GM19023 (cell line): ENCODE measurements around the gene MRPL41.
A peak's percentile ranks its signal among the peaks of the same experiment; 100 is the strongest.
"Not testable (repeated sequence)": the region's sequence is repeated elsewhere in the genome, so short reads cannot be mapped to it uniquely, and the experiment has no call there.

Source experiments
- ATAC-seq: cut with Tn5 transposase; IDR thresholded peaks from one replicate; pipeline ENCODE4 v1.9.1; 2021; ENCODE audit warnings: mild to moderate bottlenecking, moderate library complexity; ENCODE audit not compliant: unreplicated experiment

Gene MRPL41

DNA sequence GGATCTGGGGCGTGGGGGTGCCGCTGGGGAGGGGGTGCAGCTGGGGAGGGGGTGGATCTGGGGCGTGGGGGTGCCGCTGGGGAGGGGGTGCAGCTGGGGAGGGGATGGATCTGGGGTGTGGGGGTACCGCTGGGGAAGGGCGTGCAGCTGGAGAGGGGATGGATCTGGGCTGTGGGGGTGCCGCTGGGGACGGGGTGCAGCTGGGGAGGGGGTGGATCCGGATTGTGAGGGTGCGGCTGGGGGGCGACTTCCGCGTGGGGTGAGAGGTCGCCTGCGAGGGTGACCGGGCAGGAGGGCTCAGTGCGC is 768 bp upstream of the MRPL41 start:
- ATAC-seq: not testable (repeated sequence)

DNA sequence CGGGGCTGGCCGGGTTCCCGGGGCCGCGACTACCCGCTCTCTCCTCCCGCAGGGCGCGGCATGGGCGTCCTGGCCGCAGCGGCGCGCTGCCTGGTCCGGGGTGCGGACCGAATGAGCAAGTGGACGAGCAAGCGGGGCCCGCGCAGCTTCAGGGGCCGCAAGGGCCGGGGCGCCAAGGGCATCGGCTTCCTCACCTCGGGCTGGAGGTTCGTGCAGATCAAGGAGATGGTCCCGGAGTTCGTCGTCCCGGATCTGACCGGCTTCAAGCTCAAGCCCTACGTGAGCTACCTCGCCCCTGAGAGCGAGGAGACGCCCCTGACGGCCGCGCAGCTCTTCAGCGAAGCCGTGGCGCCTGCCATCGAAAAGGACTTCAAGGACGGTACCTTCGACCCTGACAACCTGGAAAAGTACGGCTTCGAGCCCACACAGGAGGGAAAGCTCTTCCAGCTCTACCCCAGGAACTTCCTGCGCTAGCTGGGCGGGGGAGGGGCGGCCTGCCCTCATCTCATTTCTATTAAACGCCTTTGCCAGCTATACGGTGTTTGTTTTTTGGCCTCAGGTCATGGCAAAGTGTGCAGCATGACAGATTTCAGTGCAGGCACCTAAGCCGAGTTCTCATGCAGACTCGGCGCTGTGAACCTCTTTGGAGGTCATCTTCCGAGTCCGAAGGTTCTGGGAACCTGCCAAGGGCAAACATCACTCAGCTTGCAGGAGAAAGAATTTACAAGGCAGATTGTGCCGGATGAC is 516 bp downstream of the MRPL41 start:
- ATAC-seq: peak; percentile 27

DNA sequence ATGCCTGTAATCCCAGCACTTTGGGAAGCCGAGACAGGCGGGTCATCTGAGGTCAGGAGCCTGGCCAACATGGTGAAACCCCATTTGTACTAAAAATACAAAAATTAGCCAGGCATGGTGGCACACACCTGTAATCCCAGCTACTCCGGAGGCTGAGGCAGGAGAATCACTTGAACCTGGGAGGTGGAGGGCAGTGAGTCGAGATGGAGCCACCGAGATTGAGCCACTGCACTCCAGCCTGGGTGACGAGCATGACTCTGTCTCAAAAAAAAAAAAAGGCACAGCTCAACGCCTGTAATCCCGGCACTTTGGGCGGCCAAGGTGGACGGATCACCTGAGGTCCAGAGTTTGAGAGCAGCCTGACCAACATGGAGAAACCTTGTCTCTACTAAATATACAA is 2.0 kb downstream of the MRPL41 start:
- ATAC-seq: not testable (repeated sequence)

DNA sequence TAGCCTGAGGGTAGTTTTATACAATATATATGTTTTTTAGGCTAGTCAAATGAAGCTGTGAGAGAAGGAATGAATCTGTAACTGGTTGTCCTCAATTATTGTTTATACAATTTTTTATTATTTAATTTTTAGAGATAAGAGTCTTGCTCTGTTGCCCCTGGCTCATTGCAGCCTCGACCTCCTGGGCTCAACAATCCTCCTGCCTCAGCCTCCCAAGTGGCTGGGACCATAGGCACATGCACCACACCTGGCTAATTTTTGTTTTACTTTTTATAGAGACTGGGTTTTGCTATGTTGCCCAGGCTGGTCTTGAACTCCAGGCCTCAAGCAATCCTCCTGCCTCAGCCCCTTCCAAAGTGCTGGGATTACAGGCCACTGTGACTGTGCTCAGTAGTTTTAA is 2.7 kb downstream of the MRPL41 start:
- ATAC-seq: no peak

DNA sequence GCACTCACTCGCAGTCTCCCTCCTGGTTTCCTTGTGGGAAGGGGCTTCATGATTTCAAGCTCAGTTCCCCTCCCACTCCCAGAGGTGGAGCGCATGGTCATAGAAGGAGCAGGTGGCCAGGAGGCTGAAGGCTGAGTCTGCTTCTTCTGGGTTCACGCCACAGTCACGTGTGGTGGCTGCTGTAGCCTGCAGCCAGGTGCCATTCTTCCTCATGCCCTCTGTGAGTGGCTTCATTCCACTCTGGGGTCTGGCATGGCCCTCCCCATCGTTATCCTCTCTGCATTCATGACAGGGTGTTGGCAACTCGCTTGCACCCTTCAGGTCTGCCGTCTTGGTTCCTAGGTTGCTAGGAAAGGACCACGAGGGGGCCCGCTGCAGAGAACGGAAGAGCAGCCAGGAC is 3.5 kb downstream of the MRPL41 start:
- no peak for ATAC-seq

DNA sequence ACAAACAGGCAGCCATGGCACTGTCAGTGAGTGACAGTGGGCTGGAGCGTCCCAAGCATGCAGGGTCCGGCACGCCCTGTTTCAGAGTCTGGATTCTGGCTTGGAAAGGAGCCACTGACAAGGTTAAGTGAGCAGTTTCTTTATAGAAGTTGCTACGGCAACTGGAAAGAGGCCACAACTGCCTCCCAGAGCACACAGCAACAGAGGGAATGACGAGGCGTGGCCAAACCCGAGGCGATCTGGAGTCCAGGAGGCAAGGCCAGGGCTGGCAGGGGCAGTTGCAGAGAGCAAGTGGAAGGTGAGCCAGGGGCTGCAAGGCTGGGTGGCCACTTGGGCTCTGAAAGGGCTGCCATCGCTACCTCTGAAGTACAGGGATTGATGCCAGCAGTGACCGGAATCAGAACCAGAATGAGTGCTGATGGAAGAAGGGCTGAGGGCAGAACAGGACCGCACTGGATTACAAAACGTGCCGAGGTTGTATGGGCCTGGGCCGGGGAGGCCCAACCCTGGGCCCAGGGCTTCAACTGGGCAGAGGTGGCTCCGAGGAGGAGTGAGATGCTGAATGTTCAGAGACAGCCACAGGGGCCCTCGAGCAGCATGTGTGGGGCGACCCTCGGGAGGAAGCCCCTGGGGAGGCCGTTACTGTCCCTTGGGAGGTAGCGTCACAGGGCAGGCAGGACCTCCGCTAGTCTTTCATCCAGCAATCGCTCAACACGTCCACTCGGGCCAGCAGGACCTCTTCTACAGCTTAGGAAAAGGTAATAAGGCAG is 4.6 kb downstream of the MRPL41 start:
- ATAC-seq: no peak

DNA sequence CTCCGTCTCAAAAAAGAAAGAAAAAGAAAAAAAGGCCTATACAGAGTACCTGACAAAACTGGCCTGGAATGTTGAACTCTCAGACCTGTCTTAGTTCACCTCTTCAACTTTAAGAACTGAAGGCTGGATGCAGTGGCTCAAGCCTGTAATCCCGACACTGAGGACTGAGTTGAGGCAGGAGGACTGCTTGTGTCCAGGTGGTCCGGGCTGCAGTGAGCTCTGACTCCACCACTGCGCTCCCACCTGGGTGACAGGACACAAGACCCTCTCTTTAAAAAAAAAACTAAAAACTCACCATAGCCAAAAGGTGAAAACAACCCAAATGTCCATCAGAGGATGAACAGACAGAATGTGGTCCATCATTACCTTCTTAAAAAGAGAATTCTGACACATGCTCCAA is 6.4 kb downstream of the MRPL41 start:
- ATAC-seq: no peak

DNA sequence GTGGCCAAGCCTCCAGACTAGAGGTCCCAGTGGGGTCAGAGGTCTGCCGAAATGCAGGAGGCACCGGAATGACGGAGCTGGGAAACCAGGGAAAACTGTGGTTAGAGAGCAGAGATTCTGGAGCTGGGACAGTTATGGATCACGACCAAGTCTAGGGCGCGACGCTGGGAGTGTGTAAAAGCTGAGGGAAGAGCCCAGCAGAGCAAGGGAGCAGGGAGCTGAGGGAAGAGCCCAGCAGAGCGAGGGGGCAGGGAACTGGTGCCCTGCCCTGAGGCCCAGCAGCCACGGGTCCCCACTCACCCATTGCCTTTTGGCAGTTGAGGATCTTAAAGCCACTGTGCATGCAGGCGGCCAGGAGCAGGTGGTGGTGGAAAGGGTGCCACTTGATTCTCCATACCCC is 12.5 kb downstream of the MRPL41 start:
- no peak for ATAC-seq

DNA sequence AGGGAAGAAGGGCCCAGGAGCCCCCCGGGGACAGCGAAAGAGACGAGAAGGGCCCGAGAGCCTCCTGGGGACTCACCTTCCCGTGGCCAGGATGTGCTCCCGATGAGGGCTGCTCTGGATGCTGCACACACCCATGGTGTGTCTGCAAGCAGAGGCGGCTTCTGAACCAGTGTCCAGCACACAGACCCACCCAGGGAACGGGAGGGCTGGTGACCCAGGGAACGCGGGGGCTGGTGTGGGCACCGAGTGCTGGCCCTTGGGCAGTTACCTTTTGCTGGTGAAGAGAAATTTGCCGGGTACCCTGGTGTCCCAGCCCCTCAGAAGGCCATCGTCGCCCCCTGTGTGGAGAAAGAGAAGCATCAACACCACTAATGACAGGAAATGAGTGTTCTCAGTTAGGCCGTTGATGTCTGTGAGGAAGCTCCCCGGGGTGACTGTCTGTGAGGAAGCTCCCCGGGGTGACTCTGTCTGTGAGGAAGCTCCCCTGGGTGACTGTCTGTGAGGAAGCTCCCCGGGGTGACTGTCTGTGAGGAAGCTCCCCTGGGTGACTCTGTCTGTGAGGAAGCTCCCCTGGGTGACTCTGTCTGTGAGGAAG is 13.2 kb downstream of the MRPL41 start:
- no peak for ATAC-seq

DNA sequence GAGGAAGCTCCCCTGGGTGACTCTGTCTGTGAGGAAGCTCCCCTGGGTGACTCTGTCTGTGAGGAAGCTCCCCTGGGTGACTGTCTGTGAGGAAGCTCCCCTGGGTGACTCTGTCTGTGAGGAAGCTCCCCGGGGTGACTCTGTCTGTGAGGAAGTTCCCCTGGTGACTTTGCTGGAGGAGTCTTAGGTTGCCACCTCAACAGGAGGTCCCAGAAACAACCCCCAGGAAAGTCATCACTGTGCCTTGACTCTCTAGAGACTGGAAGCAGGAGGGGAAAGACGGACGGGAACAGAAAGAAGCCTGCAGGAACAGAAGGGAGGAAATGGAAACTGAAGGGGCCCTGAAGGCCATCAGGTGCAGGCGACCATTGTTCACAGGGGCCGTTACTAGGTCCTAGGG is 16.8 kb downstream of the MRPL41 start:
- not testable (repeated sequence) for ATAC-seq

DNA sequence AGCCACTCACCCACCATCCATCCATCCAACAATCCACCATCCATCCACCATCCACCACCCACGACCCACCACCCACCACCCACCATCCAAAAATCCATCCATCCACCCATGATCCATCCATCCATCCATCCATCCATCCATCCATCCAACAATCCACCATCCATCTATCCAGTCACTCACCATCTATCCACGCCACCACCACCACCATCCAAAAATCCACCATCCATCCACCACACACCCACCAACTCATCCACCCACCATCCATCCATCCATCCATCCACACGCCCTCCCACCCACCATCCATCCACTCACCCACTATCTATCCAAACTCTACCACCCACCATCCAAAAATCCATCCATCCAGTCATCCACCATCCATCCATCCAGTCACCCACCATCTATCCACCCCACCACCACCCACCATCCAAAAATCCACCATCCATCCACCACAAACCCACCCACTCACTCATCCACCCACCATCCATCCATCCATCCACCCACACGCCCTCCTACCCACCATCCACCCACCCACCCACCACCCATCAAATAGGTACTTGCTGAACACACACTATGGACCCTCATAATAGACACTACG is 18.0 kb downstream of the MRPL41 start:
- no peak for ATAC-seq

DNA sequence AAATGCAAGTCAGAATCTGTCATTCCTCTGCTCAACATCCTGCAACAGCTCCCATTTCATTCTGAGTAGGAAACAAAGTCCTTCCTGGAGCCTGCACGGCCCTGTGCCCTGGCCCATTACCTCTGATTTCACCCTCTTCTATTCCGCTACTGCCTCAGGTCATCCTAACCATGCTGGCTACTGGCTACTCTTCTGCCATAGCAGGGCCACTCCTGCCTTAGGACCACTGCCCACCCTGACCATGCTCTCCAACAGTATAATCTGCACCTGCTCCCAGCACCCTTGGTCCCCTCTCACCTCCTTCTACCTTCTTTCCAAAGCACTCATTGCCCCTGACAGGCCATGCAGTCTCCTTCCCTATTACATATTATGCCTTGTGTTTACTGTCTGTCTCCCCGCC is 18.9 kb downstream of the MRPL41 start:
- no peak for ATAC-seq

DNA sequence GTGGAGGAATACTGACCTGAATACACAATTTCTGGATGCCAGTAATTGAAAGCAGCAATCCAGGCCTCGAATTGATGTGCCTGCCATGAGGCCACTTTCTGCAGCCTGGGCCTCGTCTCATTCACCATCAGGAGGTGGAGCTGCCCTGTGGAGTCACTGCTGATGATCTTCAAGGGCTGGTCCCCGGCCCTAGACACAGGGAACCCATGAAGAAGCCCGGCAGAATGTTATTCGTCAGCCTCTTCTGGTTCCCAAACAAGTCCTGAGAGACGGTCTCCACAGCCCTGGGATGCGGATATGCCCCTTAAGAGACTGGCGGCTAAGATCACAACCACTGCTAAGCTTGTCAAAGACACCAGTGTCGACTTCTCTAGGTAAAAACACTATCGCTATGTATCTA is 22.5 kb downstream of the MRPL41 start:
- ATAC-seq: no peak

DNA sequence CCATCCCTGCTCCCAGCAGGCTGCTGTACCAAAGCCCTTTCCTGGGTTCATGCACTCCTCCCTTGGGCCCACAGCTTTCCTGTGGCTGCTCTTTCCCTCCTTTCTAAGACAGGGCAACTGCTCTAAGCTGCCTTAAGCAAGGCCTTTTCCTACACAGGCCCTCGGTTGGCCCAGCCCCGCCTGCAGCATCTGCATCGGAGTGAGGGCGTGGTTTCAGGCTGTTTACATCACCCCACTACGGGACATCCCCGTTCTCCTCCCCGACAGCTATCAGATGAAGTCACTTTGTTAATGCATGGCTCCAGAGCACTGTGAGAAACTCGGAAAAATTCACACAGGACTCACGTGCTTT is 23.7 kb downstream of the MRPL41 start:
- ATAC-seq: no peak

DNA sequence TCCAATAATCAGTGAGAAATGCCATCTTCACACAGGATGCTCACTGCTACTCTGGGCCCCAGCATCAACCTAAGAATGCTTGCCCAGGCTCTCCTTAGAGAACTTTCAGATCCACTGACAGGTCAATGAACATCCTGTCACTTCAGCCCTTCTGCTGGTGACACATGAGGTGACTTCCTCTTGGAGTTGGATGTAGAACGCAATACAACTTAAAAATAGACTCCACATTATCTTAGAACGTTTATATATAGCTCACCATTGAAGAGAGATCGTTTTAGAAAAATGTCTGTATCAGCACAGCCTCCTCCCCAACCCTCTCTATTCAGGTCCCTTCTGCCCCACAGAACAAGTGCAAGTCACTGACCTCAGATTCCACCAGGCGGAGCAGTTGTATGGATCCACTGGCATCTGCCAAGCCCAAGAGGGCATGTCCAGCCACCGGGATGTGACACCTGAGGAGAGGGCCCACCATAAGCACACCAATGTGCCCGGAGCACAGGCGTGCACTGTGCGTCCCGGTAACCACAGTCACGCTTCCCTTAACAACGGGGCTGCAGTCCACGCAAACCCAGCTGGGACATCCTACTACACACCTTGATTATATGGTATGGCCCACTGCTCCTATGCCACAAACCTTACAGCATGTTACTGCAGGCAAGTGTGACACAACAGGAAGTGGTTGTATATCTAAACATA is 24.2 kb downstream of the MRPL41 start:
- ATAC-seq: no peak

DNA sequence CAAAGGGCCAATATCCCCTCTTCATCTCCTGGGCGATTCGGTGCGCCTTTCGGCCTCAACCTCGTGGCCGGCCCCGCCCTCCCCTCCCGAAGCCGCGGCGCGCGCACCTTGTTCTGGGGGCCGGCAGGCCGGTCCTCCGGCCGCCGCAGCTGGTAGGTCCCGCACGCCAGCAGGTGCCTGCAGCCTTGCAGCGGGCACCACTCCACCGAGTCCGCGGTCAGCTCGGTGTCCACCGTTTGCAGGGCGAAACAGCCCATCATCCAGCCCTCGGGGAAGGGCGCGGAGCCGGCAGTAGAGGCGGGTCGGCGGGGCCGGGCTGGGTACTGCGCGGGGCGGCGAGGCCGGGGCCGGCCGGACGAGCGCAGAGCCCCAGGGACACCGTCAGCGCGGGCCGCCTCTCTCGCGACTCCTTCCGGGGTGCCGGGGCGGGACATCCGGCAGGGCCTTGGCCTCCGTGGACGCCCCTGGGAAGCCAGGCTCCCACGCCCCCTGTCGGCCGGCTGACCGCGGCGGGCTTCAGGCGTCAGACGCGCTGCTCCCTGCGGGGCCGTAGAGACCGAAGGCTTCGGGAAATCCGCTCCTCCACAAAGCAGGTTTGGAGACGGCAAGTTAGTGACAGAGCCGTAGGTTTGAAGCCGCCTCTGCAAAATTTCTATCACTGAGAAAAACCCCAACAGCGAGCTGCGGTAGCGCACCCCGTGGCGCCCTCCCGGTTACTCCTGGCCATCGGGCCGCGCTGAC is 27.0 kb downstream of the MRPL41 start, which contains the start of gene DPH7:
Gene DPH7, minus strand, starts transcription at position 408 of the 741 bp plus-strand sequence. Its CDS starts 148 bp downstream, at position 260.
- peak; percentile 83 for ATAC-seq

DNA sequence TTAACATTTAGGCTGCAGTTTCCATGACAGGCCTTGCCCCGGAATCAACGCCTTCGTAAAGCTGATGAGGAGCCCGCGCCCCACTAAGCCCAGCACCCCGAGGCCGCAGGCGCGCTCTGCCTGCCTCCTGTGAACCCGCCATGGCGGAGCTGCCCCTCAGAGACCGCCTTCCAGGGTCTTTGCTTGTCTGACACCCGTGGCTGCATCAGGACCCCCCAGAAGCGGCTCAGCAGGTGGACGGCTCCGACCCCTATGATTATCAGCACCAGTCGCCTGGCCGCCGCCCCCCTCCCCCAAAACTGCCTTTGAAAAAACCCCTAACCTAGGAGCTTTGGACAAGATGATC is 27.6 kb downstream of the MRPL41 start:
- ATAC-seq: no peak

DNA sequence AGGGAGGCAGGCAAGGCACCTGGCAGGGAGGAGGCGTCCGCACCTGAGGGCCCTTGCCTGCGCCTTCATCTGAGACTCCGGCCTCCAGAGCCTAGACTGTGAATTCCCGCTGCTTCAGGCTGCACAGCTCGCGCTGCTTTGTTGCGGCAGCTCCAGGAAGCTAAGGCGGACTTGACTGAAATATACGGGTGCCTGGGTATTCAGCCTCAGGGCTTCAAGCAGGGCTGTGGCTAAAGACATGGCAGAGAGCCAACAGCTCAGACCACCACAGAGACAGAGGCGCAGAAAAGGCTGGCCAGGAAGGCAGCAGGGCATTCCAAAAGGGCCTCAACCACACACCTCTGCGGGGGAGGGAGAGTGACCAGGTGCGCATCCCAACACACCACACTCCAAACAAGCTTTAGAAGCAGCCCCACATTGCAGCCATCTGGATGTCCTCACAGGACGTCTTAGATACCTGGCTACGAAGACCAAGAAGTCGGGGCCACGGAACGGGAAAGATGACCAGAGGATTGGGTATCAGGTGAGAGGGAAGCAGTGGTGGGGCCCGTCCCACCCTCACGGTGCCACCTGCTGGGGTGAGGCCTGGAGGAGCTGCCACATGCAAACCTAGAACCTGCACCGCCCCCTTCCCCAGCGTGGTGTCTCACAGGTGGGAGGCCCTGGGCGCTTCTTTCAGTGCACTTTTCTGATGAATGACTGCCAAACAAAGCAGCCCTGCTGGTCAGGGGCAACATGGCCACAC is 28.7 kb downstream of the MRPL41 start:
- no peak for ATAC-seq

DNA sequence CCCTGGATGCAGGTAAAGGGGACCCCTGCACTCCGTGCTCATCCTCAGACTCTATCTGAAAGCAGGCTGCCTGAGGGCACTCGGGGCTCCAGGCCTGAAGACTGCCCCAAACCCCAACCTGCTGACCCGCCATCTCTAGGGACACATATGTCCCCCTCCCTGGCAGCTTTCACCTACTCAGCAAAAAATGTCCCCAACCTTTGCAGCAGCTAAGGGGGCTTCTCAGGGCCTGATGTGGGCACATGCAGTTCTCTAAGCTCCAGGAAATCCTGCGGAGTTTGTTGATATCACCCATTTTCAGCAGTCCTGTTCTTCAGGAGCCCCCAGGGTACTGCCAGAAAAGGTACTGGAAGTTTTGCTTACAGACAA is 29.3 kb downstream of the MRPL41 start:
- no peak for ATAC-seq
